GM12873 (cell line): Measurements from ENCODE around the gene FN3K.

Experiments
- TF ChIP-seq, protein P1 (sequence below): IDR thresholded peaks from 2 replicates; pipeline ENCODE4 v1.5.1; 2012; ENCODE audit warnings: low read depth, mild to moderate bottlenecking, moderate library complexity, low read length, control low read depth; ENCODE audit not compliant: insufficient read depth; ENCODE audit errors: missing control alignments

FN3K gene

DNA sequence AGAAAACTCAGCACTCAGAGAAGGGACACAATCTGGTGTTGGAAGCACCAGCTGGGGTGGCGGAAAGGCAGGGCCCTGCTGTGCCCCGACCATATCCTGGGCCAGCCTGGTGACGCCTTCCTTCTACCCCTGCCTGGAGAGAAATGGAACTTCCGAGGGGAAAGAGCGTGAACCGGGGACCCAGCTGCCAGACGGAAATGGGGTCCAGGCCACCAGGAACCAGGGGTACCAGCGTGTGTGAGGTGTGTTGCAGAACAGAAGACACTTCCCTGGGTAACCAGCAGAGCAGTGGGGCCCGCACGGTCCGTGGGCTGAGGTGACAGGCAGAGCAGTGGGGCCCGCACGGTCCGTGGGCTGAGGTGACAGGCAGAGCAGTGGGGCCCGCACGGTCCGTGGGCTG is 43.7 kb upstream of the FN3K start:
- TF ChIP-seq, protein P1, sequence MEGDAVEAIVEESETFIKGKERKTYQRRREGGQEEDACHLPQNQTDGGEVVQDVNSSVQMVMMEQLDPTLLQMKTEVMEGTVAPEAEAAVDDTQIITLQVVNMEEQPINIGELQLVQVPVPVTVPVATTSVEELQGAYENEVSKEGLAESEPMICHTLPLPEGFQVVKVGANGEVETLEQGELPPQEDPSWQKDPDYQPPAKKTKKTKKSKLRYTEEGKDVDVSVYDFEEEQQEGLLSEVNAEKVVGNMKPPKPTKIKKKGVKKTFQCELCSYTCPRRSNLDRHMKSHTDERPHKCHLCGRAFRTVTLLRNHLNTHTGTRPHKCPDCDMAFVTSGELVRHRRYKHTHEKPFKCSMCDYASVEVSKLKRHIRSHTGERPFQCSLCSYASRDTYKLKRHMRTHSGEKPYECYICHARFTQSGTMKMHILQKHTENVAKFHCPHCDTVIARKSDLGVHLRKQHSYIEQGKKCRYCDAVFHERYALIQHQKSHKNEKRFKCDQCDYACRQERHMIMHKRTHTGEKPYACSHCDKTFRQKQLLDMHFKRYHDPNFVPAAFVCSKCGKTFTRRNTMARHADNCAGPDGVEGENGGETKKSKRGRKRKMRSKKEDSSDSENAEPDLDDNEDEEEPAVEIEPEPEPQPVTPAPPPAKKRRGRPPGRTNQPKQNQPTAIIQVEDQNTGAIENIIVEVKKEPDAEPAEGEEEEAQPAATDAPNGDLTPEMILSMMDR, result no peak

DNA sequence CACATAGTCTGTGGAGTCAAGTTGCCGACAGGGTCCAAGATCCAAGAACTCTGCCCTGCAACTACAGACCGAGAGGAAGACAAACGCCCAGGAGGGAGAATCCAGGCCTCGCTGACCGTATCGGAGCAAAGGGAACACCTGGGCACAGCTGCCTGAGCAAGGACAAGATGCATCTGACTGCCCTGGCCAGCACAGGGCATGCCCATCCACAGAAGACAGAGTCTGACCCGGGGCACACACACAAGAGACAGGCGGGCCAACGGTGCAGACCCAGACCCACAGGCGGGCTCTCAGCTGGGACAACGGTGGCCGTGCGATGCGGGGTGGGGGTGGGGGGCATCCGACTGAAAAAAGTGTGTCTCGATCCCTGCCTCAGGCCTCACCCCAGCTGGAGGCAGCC is 43.1 kb upstream of the FN3K start:
- TF ChIP-seq, protein P1, result no peak

- TF ChIP-seq, protein P1, result no peak
These were observed 42.1 kb upstream of the FN3K start for GRCh38 chr17:82693168-82693867.

DNA sequence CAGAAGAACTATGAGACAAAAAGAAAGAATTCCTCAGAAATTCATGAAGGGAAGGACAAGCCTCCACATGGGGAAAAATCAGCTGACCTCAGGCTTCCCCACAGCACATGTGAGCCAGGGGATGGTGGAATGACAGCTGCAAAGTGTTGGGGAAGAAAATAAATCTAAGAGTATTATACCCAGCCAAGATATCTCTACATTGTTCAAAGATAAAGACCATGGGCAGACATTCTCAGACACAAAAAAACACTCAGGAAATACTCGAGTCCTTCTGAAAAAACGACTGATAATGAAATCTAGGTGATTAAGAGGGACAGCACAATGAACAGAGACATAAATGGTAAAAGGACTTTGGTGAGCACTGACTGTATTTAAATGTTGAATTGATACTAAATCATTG is 40.8 kb upstream of the FN3K start:
- TF ChIP-seq, protein P1, result no peak

- TF ChIP-seq, protein P1, result no peak
These were observed 39.2 kb upstream of the FN3K start for GRCh38 chr17:82696259-82696658.

- TF ChIP-seq, protein P1, result no peak
These were observed 38.3 kb upstream of the FN3K start for GRCh38 chr17:82696916-82697807.

DNA sequence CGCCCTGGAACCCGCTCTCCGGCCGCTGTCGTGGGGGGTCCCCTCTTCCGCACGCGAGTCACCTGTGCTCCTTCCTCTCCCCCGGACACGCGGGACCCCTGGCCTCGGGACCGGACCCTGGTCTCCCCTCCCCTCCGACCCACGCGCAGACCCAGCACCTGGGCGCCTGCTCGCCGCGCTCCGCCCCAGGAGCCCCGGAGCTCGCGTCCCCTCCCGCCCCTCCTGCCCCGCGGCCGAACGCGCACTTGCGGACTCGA is 37.7 kb upstream of the FN3K start:
- TF ChIP-seq, protein P1, result no peak
